IMR-90 (cell line): ENCODE data around the gene MZT2A.
"Not testable (repeated sequence)": the region's sequence is repeated elsewhere in the genome, so short reads cannot be mapped to it uniquely, and the experiment has no call there.

Experiments
- CHD1 ChIP-seq: IDR thresholded peaks from 2 replicates; pipeline ENCODE4 v1.6.1; 2012; ENCODE audit warnings: low read depth, low read length, improper control_type of control experiment
- FOS ChIP-seq: fragments of 150-350 bp; IDR thresholded peaks from 2 replicates; pipeline ENCODE4 v1.6.1; 2016; ENCODE audit warnings: low read depth, low read length
- USF2 ChIP-seq: fragments of 150-350 bp; IDR thresholded peaks from 2 replicates; pipeline ENCODE4 v1.6.1; 2017; ENCODE audit warnings: mild to moderate bottlenecking, antibody characterized with exemption, low read length, low read depth
- TF ChIP-seq, protein P1 (sequence below): conservative IDR thresholded peaks from 2 replicates; pipeline ENCODE4 v1.5.1; 2012; ENCODE audit warnings: mild to moderate bottlenecking, low read depth, low read length, improper control_type of control experiment

- TF ChIP-seq FOS, USF2, CHD1: not testable (repeated sequence)
- TF ChIP-seq, protein P1, sequence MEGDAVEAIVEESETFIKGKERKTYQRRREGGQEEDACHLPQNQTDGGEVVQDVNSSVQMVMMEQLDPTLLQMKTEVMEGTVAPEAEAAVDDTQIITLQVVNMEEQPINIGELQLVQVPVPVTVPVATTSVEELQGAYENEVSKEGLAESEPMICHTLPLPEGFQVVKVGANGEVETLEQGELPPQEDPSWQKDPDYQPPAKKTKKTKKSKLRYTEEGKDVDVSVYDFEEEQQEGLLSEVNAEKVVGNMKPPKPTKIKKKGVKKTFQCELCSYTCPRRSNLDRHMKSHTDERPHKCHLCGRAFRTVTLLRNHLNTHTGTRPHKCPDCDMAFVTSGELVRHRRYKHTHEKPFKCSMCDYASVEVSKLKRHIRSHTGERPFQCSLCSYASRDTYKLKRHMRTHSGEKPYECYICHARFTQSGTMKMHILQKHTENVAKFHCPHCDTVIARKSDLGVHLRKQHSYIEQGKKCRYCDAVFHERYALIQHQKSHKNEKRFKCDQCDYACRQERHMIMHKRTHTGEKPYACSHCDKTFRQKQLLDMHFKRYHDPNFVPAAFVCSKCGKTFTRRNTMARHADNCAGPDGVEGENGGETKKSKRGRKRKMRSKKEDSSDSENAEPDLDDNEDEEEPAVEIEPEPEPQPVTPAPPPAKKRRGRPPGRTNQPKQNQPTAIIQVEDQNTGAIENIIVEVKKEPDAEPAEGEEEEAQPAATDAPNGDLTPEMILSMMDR, result not testable (repeated sequence)
These were observed 37.0 kb upstream of the MZT2A start for GRCh38 chr2:131528981-131529863.
